GM18870 (cell line): ENCODE results near the gene GREB1.

Source experiments
- ATAC-seq: cut with Tn5 transposase; IDR thresholded peaks from one replicate; pipeline ENCODE4 v1.9.1; 2021; ENCODE audit warnings: moderate library complexity; ENCODE audit not compliant: unreplicated experiment

GREB1 gene

DNA sequence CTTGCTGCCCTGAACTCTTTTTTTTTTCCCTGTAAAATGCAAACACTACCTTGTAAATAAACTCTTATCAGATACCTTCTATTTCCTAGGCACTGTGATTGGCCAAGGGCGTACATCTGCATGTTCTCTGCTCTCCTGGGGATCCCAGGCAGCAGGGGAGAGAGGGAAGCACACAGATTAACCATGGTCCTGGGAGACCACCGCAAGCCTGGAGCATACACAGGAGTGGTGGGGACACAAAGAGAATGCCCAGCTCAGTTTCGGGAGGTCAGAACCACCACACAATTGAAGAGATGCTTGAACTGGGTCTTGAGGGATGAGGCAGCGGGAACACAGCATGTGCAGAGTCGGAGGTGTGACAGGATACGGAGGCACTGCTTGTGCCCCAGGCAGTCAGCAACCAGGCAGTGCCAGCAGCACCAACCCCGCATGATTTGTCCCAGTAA lies 2.1 kb downstream of the GREB1 start:
- no peak for ATAC-seq

DNA sequence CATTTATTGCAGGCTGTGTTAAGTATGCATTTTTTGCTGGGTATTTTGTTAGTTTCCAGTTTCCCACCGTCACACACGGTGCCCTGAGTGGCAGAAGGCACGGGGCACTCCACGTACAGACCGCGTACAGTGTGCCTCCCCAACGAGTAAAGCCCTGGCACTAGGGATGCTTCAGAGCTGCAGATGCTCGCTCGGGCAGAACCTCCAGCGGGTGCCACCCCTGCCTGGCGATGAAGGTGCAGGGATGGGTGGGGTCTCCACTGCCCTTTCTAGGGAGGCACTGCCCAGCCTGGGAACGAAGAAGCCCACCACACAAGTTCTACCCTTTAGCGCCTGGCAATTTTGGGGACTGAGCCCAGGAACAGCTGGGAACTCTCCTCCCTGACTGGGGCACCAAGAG lies 4.1 kb downstream of the GREB1 start:
- ATAC-seq = no peak

- ATAC-seq = no peak
These were observed 5.7 kb downstream of the GREB1 start for GRCh38 chr2:11539317-11540147.

DNA sequence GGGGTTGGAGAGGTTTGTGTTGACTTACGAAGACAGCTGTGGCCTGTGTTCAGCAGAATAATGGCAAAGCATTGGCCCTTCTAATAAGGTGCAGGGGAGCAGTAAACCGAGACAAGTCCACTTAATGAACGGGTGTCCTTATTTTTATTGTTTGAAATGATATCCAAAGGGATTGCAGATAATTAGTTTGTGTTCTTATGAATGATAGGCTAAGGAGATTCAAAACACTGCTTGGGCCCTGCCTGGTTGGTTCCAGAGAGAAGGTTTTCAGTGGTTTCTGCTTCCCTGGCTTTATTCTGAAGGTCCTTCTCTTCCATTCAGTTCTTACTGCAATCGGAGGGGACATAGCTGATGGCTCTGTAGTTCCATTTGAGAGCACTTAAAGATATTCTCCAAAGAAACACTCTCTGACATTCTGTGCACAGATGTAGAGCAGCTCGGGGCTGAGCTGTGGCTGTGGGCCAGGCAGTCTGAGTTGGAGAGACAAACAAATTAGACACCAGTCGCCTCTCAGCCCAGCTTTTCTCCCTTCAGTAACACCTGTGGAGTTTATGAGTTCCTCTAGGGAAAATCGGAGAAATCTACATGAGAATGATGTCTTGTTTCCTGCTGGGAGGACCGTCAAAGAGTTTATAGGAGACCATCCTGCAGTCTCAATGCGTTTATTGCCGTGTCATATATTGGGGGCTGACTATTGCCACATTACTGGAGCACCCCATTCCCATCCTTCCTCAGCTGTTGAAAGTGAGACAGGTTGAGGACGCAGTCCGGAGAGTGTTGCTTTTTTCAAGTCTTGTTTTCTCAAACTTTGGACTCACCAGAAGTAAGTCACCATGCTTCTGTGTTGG lies 6.5 kb downstream of the GREB1 start:
- no peak for ATAC-seq

DNA sequence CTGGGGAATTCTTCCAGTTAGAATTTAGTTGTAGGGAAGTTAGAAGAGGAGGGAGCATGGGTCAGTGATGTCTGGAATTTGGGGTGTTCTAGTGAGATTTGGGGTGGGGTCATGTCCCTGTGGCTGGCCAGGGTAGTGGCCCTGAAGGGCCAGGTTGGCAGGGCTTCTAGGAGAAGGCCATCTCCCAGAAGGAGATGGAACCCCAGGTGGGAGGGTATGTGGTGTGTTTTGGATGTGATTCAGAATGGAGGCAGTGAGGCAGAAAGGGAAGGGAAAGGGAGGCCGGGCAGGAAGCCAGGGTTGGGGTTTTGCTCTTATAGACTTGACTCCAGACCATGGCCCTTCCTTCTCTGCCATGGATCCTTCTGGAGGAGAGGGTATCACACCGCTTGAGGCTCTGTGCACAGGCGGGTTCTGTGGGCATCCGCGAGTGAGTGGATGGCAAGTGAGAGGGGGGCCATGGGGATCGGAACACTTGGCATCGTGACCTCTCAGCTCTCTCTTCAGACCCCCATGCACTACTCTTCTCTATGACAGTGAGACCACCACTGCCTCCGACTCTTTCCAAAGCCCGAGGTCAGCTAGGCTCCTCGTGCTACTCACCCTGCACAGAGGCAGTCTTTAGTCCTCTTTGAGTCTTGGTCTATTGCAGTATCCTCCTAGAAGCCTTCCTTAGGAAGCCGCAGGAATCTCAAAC lies 7.3 kb downstream of the GREB1 start:
- ATAC-seq = no peak

DNA sequence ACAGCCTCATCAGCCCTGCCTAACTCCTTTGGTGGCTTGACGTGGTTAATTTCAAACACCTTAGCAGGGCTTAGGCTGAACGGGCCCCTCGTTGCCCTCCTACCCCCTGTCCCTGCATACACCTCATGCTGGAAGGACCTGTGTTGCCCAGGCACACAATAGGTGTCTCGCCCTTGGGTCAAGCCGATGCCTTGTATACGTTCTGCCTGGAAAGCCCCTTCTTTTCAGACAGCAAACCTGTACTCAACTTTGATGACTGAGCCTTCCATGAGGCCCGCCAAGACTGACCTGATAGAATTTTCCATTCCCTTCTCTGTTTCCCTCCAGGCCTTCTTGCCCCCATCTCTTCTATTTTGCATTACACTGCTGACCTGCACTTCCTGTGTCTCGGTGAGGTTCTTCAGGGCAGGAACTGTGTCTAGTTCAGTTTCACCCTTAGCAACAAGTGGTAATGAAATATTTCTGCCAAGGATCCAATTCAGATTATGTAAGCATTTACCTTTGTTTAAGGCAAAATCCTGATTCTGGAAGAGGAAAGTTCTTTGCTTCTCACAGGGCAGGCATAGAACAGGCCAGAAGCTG lies 7.9 kb downstream of the GREB1 start:
- no peak for ATAC-seq

DNA sequence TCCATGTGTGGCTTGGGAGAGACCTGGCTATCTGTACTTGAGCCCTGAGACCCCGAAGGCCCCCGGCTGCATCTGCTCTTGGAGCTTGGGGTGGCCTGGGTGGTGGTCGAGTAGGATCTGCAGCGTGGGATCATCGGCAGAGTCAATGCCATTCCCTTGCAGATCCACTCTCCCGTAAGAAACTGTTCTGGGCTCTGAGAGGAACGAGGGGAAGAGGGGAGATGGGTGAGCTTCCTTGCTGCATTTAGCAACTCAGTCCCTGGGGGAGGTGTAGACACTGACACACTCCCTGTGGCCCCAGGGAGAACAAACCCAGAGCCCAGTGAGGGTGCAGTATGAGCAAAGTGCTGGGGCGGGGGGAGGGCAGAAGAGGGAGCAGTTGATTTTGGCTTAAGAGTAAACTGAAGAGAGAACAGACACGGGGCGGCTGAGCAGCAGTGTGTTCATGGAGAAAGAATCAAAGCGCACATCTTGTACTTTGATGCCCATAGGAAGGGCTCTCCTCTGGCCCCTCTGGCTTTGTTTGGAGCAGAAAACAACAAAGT lies 8.5 kb downstream of the GREB1 start:
- no peak for ATAC-seq

DNA sequence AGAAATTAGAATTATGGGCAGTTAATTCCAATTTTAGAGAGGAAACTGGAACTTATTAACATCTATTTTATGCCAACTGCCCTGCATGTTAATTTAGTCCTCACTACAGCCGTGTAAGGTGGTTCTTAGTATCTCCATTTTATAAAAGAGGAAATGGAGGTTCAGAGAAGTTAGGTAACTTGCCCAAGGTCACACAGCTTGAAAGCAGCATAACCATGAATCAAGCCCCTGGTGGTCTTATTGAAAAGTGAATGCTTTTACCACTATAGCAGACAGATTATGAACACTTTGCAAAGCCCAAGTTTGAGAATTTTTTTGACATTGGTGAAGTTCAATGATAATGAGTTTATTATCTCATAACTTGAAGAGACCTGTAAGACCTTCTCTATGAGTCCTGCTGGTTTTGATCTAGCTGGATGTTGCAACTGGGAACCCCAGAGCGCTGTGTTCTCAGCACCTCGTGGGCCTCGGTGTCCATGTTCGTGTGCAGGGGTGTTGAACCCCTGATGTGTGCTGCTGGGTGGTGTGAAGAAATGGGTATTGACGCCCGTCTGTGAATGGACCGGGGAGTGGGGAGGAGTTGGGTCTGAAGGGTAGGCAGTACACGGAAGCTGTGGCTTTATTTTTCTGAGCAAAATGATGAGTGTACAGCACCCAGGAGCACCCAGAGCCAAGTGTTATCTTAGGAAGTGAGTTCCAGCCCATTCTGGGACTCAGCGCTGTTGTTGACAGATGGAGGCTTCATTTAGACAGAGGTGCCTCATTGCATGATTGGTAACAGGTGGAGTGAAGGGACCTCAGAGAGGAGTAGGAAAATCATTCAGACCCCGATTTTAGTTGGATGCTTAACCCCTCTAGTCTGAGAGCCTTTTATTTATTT lies 9.7 kb downstream of the GREB1 start:
- ATAC-seq = no peak

DNA sequence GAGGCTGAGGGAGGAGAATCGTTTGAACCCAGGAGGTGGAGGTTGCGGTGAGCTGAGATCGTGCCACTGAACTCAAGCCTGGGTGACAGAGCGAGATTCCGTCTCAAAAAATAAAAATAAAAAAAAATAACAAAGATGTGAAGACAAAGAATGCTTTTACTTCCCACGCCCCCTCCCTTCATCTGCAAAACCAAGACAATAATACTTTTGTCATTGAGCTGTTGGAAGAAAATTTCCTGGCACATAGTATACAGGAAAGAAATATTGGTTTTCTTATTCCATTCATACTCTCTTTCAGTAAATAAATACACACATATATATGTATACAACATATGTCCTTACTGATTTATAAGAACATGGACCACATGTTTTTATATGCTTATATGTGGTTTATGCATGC lies 12.2 kb downstream of the GREB1 start:
- no peak for ATAC-seq

DNA sequence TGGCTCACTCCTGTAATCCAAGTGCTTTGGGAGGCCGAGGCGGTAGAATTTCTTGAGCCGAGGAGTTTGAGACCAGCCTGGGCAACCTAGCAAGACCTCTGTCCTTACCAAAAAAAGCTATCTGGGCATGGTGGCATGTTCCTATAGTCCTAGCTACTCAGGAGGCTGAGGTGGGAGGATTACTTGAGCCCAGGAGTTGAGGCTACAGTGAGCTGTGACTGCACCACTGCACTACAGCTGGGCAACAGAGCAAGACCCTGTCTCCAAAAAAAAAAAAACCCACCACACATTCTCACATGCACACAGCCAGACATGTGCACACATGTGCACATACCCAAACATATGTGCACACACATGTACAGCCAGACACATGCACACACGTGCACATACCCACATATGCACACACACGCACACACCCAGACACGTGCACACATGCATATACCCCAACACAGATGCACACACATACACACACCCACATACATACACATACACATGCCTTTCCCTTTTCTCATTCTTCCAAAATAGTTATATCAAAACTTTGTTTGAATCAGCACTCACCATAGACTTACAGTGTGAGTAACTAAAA lies 14.2 kb downstream of the GREB1 start:
- no peak for ATAC-seq

DNA sequence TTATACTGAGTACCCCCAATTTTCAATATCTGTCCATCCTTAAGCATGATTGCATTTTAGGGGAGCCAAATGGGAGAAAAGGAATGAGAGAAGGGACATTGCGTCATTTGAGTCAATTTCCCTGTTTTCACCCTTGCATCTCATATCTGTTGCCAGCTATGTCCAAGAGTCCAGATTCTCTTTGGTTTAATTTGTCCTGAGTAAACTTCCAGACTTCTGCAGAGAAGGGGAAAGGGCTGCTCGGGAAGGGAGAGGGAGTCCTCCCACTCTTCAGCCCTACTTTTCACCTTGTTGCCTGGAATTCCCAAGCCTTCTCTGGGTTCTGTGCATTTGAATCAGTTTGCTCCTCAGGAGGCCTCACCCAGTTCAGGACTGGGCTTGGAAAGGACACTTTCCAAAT lies 16.5 kb downstream of the GREB1 start:
- ATAC-seq = no peak

GRCh38 chr2:11550901-11551568 lies 17.2 kb downstream of the GREB1 start:
- no peak for ATAC-seq

DNA sequence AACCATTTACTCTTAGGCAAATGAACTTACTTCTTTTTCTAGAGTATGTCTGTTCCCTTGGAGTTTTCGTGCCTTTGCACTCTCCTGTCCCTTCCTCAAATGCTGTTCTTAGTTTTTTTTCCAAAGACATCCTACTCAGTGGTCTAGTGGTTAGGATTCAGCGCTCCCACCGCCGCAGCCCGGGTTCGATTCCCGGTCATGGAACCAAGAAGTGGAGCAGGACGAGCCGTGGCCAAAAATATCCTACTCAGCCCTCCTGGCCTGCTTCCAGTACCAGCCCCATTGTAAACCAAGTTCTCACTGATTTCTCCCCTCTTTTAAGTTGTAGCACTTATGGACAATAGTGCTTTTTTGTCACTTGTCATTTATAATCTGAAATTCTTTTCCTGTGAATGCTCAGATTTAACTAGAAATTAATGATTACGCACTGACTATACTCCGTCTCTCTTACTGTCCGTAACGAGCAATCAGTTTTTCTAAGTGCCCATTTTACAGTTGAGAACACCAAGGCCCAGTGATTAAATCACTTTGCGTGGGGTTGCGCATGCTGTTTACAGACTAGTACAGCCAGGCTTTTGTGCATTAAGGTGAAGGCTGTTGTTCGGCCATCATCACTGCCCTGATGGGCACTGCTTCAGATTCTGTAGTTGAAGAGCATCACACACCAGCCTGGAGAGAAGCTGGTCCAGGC lies 17.9 kb downstream of the GREB1 start:
- no peak for ATAC-seq

DNA sequence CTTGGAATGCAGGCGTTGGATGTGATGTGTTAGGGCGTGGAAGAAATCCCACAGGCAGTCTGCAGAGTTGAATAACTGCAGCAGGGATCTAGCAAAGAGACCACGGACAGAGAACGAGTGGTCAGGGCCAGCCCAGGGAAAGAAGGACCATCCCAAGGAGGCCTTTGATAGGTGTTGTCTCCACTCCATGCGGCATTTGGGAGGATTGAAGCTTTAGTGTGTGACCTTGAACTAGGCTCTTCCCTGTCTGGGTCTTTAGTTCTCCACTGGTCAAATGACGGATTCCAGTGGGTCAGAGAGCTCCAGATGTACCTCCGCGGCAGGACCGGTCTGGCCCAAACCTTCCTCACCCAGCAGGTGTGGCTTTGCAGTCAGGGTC lies 18.4 kb downstream of the GREB1 start:
- no peak for ATAC-seq

GRCh38 chr2:11553661-11554398 lies 20.0 kb downstream of the GREB1 start:
- no peak for ATAC-seq

DNA sequence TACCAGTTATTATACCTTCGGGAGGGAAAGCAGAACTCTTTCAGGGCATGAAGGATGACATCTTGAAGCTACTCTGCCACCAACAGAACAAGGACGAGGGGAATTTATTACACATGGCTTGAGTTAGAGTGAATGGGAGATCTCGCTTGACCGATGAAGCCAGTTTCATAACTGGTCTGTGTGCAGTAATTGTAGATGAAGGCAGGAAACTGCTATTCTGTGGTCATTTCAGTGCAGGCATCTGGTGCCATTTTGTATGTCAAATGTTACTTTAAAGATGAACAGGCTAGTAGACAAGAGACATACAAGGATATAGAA lies 20.5 kb downstream of the GREB1 start:
- peak; percentile 69 for ATAC-seq

DNA sequence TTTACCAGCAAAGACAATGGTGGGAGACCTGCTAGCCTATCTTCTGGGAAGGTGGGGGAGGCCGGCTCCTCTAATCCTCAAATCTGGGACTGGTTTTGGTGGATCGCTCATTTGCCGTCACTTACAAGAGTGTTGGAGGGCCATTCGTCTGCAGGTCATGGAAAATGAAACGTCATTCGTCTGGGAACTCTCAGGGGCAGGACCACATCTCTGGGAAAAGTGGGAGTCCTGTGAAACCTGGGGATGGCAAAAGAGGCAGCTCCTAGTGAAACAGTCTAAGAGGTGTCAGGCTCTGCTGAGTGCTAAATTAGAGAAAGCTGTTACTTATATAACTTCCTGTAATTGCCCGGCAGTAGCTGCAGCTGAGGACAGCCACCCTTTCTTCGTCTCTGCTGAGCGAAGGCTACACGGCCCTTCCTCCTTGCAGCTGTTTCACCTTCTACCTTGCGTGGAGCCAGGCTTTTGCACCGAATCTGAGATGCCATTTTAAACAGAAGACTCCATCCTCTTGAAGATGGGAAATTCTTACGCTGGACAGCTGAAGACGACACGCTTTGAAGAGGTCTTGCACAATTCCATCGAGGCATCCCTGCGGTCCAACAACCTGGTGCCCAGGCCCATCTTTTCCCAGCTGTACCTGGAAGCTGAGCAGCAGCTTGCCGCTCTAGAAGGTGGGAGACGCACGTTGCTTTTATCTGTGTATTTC lies 22.4 kb downstream of the GREB1 start:
- ATAC-seq = no peak
